Measurements from ENCODE around the gene RNF214. TPM values are rescaled to one million over a fixed set of nuclear protein-coding genes. Genes with fewer than 3 reads are reported as not detected.

The RNF214 gene
- total RNA-seq, 4 donors from 2014 or later, result 12.4 to 21.5 (median 18.4) TPM

GRCh38 chr11:117218133-117218915 lies 14.1 kb upstream of the RNF214 start:
- H3K36me3 ChIP-seq, result peaks cover under 1 to 85% (median 47%) of the 10 kb centered on the region in 4 donors
- intact Hi-C loops (cut with DNase I), result no loop called here

GRCh38 chr11:117219001-117219400 lies 13.5 kb upstream of the RNF214 start:
- H3K9me3 ChIP-seq, result no peaks in the 10 kb centered on the region
- intact Hi-C loops (cut with DNase I), result no loop called here
- peak overlapping the region in 1 of 4 donors; percentile 33 for H3K4me3 ChIP-seq
- 73% methylated on average over 9 of the region's 9 CpGs for WGBS
- peak overlapping the region; percentile 84 to 95 (median 94) for H3K27ac ChIP-seq (replicated peaks in 1 of 4)
- DNase-seq (ENCODE audit: extremely low spot score), result no peak
- H3K36me3 ChIP-seq, result peaks cover 0 to 85% (median 49%) of the 10 kb centered on the region in 4 donors
- no peaks in the 10 kb centered on the region for H3K27me3 ChIP-seq
- H3K4me1 ChIP-seq, result peaks cover 53 to 89% (median 84%) of the 10 kb centered on the region in 4 donors
- no peak for TF ChIP-seq EP300 (IDR thresholded peaks at IDR 0.05)
- no peak for TF ChIP-seq POLR2A (IDR thresholded peaks at IDR 0.05; ENCODE audit: low read depth)
- TF ChIP-seq POLR2AphosphoS5 (IDR thresholded peaks at IDR 0.05), result no peak
- no peak for TF ChIP-seq CTCF (IDR thresholded peaks at IDR 0.05)

More at GRCh38 chr11:117218133-117218915, 14.1 kb upstream of the RNF214 start:
- H3K4me3 ChIP-seq, result peak overlapping the region; percentile 16 to 43 (median 33)
- peaks cover 53 to 82% (median 77%) of the 10 kb centered on the region in 4 donors for H3K4me1 ChIP-seq
- TF ChIP-seq CTCF (IDR thresholded peaks at IDR 0.05) (no peak), POLR2A (IDR thresholded peaks at IDR 0.05; ENCODE audit: low read depth) (no peak), POLR2AphosphoS5 (IDR thresholded peaks at IDR 0.05) (peak in 1 of 2 donors; percentile 45), EP300 (IDR thresholded peaks at IDR 0.05) (no peak)
- no peak for DNase-seq (ENCODE audit: extremely low spot score)
- peak overlapping the region; percentile 84 to 95 (median 94) for H3K27ac ChIP-seq (replicated peaks in 1 of 4)
- H3K9me3 ChIP-seq, result no peaks in the 10 kb centered on the region
- WGBS, result 41% methylated on average over 15 of the region's 15 CpGs
- no peaks in the 10 kb centered on the region for H3K27me3 ChIP-seq

- peak in 1 of 2 donors; percentile 4 for TF ChIP-seq POLR2AphosphoS5 (IDR thresholded peaks at IDR 0.05)
- no peak for TF ChIP-seq CTCF (IDR thresholded peaks at IDR 0.05)
- Histone ChIP-seq H3K27me3 (no peaks in the 10 kb centered on the region), H3K4me1 (peaks cover 53 to 92% (median 88%) of the 10 kb centered on the region in 4 donors), H3K27ac (replicated peaks in 1 of 4) (peak overlapping the region; percentile 84 to 95 (median 94)), H3K4me3 (no peak overlapping the region), H3K36me3 (peaks cover 0 to 85% (median 49%) of the 10 kb centered on the region in 4 donors), H3K9me3 (no peaks in the 10 kb centered on the region)
- 87% methylated on average over 8 of the region's 8 CpGs for WGBS
- intact Hi-C loops (cut with DNase I), result no loop called here
- DNase-seq (ENCODE audit: extremely low spot score), result no peak
Observed at GRCh38 chr11:117219455-117219854, 13.0 kb upstream of the RNF214 start.

GRCh38 chr11:117219995-117220394 lies 12.5 kb upstream of the RNF214 start:
- Histone ChIP-seq H3K4me3 (no peak overlapping the region), H3K27me3 (no peaks in the 10 kb centered on the region), H3K4me1 (peaks cover 53 to 94% (median 94%) of the 10 kb centered on the region in 4 donors), H3K27ac (replicated peaks in 1 of 4) (peak overlapping the region; percentile 84 to 95 (median 94)), H3K9me3 (no peaks in the 10 kb centered on the region), H3K36me3 (peaks cover 0 to 83% (median 46%) of the 10 kb centered on the region in 4 donors)
- no peak for TF ChIP-seq CTCF (IDR thresholded peaks at IDR 0.05)
- TF ChIP-seq POLR2A (IDR thresholded peaks at IDR 0.05; ENCODE audit: low read depth), result no peak
- no peak for TF ChIP-seq EP300 (IDR thresholded peaks at IDR 0.05)
- TF ChIP-seq POLR2AphosphoS5 (IDR thresholded peaks at IDR 0.05), result no peak
- intact Hi-C loops (cut with DNase I), result no loop called here
- no peak for DNase-seq (ENCODE audit: extremely low spot score)
- 85% methylated on average over 4 of the region's 4 CpGs for whole genome bisulfite sequencing
